ENCODE data around the gene VWA7.

DNA sequence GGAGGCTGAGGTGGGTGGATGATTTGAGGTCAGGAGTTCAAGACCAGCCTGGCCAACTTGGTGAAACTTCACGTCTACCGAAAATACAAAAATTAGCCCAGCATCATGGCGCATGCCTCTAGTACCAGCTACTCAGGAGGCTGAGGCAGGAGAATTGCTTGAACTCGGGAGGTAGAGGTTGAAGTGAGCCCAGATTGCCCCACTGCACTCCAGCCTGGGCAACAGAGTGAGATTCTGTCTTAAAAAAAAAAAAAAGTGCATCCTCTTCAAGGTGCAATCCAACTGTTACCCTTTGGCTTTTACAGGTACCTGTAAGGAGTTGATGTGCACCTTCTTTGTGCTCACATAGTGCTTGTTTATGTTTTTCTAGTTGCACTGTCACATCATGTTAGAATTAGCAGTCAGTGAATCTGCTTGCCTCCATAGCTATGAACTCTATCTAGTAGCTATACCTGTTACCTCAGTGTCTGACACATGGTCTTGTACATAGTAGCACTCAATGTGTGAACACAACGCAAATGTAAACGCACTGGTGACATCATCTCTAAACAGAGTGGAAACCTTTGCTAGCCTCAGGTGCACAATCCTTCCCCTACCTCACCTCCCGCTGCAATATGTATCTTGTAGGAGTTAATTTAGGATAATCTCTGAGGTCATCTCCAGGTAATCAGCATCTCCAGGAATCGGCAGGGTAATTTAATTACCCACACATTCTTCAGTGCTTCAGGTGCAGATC is 27.7 kb downstream of the VWA7 start:
- no peak for TF ChIP-seq POLR2A (IDR thresholded peaks at IDR 0.05)
- TF ChIP-seq, protein P1, sequence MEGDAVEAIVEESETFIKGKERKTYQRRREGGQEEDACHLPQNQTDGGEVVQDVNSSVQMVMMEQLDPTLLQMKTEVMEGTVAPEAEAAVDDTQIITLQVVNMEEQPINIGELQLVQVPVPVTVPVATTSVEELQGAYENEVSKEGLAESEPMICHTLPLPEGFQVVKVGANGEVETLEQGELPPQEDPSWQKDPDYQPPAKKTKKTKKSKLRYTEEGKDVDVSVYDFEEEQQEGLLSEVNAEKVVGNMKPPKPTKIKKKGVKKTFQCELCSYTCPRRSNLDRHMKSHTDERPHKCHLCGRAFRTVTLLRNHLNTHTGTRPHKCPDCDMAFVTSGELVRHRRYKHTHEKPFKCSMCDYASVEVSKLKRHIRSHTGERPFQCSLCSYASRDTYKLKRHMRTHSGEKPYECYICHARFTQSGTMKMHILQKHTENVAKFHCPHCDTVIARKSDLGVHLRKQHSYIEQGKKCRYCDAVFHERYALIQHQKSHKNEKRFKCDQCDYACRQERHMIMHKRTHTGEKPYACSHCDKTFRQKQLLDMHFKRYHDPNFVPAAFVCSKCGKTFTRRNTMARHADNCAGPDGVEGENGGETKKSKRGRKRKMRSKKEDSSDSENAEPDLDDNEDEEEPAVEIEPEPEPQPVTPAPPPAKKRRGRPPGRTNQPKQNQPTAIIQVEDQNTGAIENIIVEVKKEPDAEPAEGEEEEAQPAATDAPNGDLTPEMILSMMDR (IDR thresholded peaks at IDR 0.05) = no peak
